GM12873 (cell line): ENCODE results near the gene ARL5B.

ENCODE experiments used
- CTCF ChIP-seq: IDR thresholded peaks from 2 replicates; pipeline ENCODE4 v1.5.1; 2012; ENCODE audit warnings: low read depth, mild to moderate bottlenecking, moderate library complexity, low read length, control low read depth; ENCODE audit not compliant: insufficient read depth; ENCODE audit errors: missing control alignments

ARL5B gene

GRCh38 chr10:18721067-18721466 is 61.8 kb downstream of the ARL5B start:
- no peak for TF ChIP-seq CTCF

- TF ChIP-seq CTCF = no peak
Measured at GRCh38 chr10:18723801-18724200, 64.6 kb downstream of the ARL5B start.
